T1000 (cell line): Measurements from ENCODE around the gene DLL4.

Source experiments
- DNase-seq: peaks from one replicate; lab custom pipeline; 2025; ENCODE audit warnings: mixed read lengths; lab: John Stamatoyannopoulos, UW

Gene DLL4

GRCh38 chr15:40926659-40927494 is 2.3 kb upstream of the DLL4 start:
- DNase-seq: no peak

- DNase-seq: no peak
Observed at GRCh38 chr15:40927495-40927872, 1.7 kb upstream of the DLL4 start.

- no peak for DNase-seq
Observed at GRCh38 chr15:40927873-40928806, 1.0 kb upstream of the DLL4 start.

GRCh38 chr15:40929660-40930429 is 705 bp downstream of the DLL4 start:
- DNase-seq: no peak

- no peak for DNase-seq
Observed at GRCh38 chr15:40930430-40931299, 1.5 kb downstream of the DLL4 start.

- no peak for DNase-seq
Observed at GRCh38 chr15:40931300-40932142, 2.4 kb downstream of the DLL4 start.

- no peak for DNase-seq
Observed at GRCh38 chr15:40932156-40932555, 3.0 kb downstream of the DLL4 start.

- DNase-seq: no peak
Observed at GRCh38 chr15:40932649-40933516, 3.7 kb downstream of the DLL4 start.

GRCh38 chr15:40933517-40933902 is 4.4 kb downstream of the DLL4 start:
- DNase-seq: no peak

GRCh38 chr15:40934457-40934856 is 5.3 kb downstream of the DLL4 start:
- no peak for DNase-seq

- DNase-seq: no peak
Observed at GRCh38 chr15:40936234-40936708, 7.1 kb downstream of the DLL4 start.

GRCh38 chr15:40936709-40937666 is 7.8 kb downstream of the DLL4 start:
- DNase-seq: peak; percentile 42

GRCh38 chr15:40937762-40938535 is 8.8 kb downstream of the DLL4 start:
- DNase-seq: no peak

GRCh38 chr15:40938536-40938870 is 9.4 kb downstream of the DLL4 start:
- DNase-seq: no peak

- DNase-seq: no peak
Observed at GRCh38 chr15:40940296-40940801, 11.2 kb downstream of the DLL4 start.

GRCh38 chr15:40941068-40941527 is 12.0 kb downstream of the DLL4 start:
- no peak for DNase-seq
